SK-N-MC (cell line): ENCODE measurements around the gene PKNOX2.

Source experiments
- EZH2 ChIP-seq: fragments of 200-600 bp; sonication (generic); IDR thresholded peaks from one replicate; pipeline ENCODE4 v1.6.1; 2017; ENCODE audit warnings: antibody characterized with exemption
- POLR2AphosphoS5 ChIP-seq: IDR thresholded peaks from 2 replicates; pipeline ENCODE4 v1.6.1; 2012; ENCODE audit warnings: mild to moderate bottlenecking, low read depth, low read length, borderline replicate concordance

DNA sequence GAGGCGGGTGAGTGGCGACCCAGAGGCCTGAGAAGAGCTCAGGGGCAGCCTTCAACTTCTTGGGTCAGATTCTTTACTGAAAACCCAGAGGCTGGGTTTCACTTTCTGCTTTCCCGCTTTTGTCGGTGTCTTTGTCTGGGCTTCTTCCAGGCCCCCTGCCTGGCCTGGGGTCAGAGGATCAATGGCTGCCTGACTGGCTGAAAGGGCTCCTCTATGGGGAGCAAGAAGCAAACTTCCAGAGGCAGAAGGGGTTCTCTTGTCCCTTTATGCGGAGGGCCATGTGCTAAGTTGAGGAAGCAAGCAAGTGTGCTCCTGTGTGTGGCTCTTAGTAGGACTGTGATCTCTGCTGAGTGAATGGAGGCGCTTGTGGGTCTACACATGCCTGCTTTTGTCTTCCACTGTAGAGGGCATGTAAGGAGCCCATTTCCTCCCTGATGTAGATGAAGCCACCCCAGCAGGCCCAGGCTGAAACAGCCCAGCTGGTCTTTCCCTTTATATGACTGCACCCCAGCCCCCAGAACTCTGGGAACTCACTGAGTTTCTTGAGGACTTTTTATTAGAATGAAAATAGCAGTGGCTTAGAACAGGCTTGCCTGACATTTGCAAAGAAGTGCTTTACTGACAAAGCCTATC lies 1.0 kb upstream of the PKNOX2 start:
- TF ChIP-seq POLR2AphosphoS5 (no peak), EZH2 (no peak)
